Measurements from ENCODE around the gene CREM.

DNA sequence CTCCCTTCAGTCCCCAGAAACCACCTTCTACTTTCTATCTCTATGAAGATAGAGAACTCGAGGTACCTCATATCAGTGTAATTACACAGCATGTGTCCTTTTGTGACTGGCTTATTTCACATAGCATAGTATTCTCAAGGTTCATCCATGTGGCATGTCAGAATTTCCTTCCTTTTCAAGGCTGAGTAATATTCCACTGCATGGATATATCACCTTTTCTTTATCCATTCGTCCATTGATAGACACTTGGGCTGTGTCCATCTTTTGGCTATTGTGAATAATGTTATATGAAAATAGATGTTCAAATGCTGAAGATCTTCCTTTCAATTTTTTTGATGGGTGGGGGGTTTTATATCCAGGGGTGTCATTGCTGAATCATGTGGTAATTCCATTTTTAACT, 117.9 kb downstream of the CREM start:
- no peak for TF ChIP-seq POLR2A (IDR thresholded peaks at IDR 0.05)
- TF ChIP-seq, protein P1, sequence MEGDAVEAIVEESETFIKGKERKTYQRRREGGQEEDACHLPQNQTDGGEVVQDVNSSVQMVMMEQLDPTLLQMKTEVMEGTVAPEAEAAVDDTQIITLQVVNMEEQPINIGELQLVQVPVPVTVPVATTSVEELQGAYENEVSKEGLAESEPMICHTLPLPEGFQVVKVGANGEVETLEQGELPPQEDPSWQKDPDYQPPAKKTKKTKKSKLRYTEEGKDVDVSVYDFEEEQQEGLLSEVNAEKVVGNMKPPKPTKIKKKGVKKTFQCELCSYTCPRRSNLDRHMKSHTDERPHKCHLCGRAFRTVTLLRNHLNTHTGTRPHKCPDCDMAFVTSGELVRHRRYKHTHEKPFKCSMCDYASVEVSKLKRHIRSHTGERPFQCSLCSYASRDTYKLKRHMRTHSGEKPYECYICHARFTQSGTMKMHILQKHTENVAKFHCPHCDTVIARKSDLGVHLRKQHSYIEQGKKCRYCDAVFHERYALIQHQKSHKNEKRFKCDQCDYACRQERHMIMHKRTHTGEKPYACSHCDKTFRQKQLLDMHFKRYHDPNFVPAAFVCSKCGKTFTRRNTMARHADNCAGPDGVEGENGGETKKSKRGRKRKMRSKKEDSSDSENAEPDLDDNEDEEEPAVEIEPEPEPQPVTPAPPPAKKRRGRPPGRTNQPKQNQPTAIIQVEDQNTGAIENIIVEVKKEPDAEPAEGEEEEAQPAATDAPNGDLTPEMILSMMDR (IDR thresholded peaks at IDR 0.05 in 4 of 5, conservative IDR thresholded peaks at IDR 0.05 in 1 of 5): no peak

Measured in gastrocnemius medialis (tissue), 4 donors.